Iris pigment epithelial cell (primary cell): ENCODE results near the gene CLCN6.

ENCODE experiments used
- DNase-seq: peaks from one replicate; pipeline ENCODE4 v3.0.0-alpha.2; 2011; ENCODE audit warnings: low read depth

CLCN6 gene

GRCh38 chr1:11831945-11832725 lies 26.1 kb downstream of the CLCN6 start:
- no peak for DNase-seq

GRCh38 chr1:11833497-11833896 lies 27.5 kb downstream of the CLCN6 start:
- no peak for DNase-seq

GRCh38 chr1:11833900-11834299 lies 27.9 kb downstream of the CLCN6 start:
- no peak for DNase-seq

- DNase-seq: no peak
These were observed 29.6 kb downstream of the CLCN6 start for GRCh38 chr1:11835441-11836225.

GRCh38 chr1:11836955-11837766 lies 31.2 kb downstream of the CLCN6 start:
- DNase-seq: no peak

- no peak for DNase-seq
These were observed 31.9 kb downstream of the CLCN6 start for GRCh38 chr1:11837767-11838348.

- DNase-seq: peak; percentile 50
These were observed 32.6 kb downstream of the CLCN6 start for GRCh38 chr1:11838349-11839272.

GRCh38 chr1:11839727-11840705 lies 34.0 kb downstream of the CLCN6 start:
- no peak for DNase-seq

- no peak for DNase-seq
These were observed 35.5 kb downstream of the CLCN6 start for GRCh38 chr1:11841245-11842153.

GRCh38 chr1:11842154-11843041 lies 36.4 kb downstream of the CLCN6 start:
- DNase-seq: peak; percentile 75

GRCh38 chr1:11845641-11846335 lies 39.8 kb downstream of the CLCN6 start:
- peak; percentile 19 for DNase-seq

GRCh38 chr1:11847667-11848372 lies 41.8 kb downstream of the CLCN6 start, which contains the start of gene NPPA:
Gene NPPA, minus strand, starts transcription at chr1:11847783. Its CDS starts 99 bp downstream, at chr1:11847684.
- no peak for DNase-seq

- no peak for DNase-seq
These were observed 42.3 kb downstream of the CLCN6 start for GRCh38 chr1:11848373-11848700.

GRCh38 chr1:11850156-11850555 lies 44.2 kb downstream of the CLCN6 start:
- no peak for DNase-seq

- DNase-seq: no peak
These were observed 45.2 kb downstream of the CLCN6 start for GRCh38 chr1:11851180-11851579.

GRCh38 chr1:11854519-11854918 lies 48.5 kb downstream of the CLCN6 start:
- no peak for DNase-seq
